Activated T-helper 1 cell treated with anti-CD3 and anti-CD28 coated beads, Interleukin-12 subunit alpha, Interleukin-12 subunit beta, Interleukin-2, Interleukin-4 antibody, amounts not matched to agents 30 ng/mL and 10 ng/mL and 1 ng/mL, durations not matched to agents 14 hours and 24 hours and 36 hours (primary cell): Measurements from ENCODE around the gene SERPINB6. TPM values are rescaled to one million over a fixed set of nuclear protein-coding genes. Genes with fewer than 3 reads are reported as not detected.
"Not testable (repeated sequence)": the region's sequence is repeated elsewhere in the genome, so short reads cannot be mapped to it uniquely, and the experiment has no call there.

Source experiments
- DNase-seq: peaks from one replicate; pipeline ENCODE4 v3.0.0; 2021; ENCODE audit warnings: low spot score
- H3K27ac Mint-ChIP-seq: one replicate; pipeline ENCODE4 v1.8.0; 2021; ENCODE audit warnings: mild to moderate bottlenecking, mixed read lengths
- H3K27me3 Mint-ChIP-seq: one replicate; pipeline ENCODE4 v1.8.0; 2022; ENCODE audit warnings: mild to moderate bottlenecking, moderate library complexity, mixed read lengths; ENCODE audit not compliant: insufficient read depth
- H3K36me3 Mint-ChIP-seq: one replicate; pipeline ENCODE4 v1.8.0; 2021; ENCODE audit warnings: low read depth, mixed read lengths
- H3K4me1 Mint-ChIP-seq: one replicate; pipeline ENCODE4 v1.8.0; 2021; ENCODE audit warnings: low read depth, mixed read lengths
- H3K4me3 Mint-ChIP-seq: one replicate; pipeline ENCODE4 v1.8.0; 2021; ENCODE audit warnings: mild to moderate bottlenecking, moderate library complexity, mixed read lengths
- H3K9me3 Mint-ChIP-seq: one replicate; pipeline ENCODE4 v1.8.0; 2021; ENCODE audit warnings: mixed read lengths
- intact Hi-C: fragments of 100-400 bp; cut with micrococcal nuclease; formaldehyde crosslinking; loops from one replicate; pipeline ENCODE4 v1.15.1; 2024
- total RNA-seq: library from RNA; stranded (reverse); gene quantifications from 2 replicates; pipeline ENCODE4 v1.2.3, GENCODE V29; 2022

Gene SERPINB6
- total RNA-seq, 1 donor from 2014 or later = 34.9 TPM

- DNase-seq = no peak
- intact Hi-C loops = no loop called here
- Mint-ChIP-seq H3K27ac (no peak overlapping the region), H3K4me1 (peaks cover 16% of the 10 kb centered on the region), H3K27me3 (peaks cover 5% of the 10 kb centered on the region), H3K9me3 (peaks cover 7% of the 10 kb centered on the region), H3K36me3 (peaks cover 4% of the 10 kb centered on the region), H3K4me3 (no peak overlapping the region)
Observed at GRCh38 chr6:2917065-2917464, 54.3 kb downstream of the SERPINB6 start.

- Mint-ChIP-seq H3K9me3 (peaks cover 7% of the 10 kb centered on the region), H3K36me3 (peaks cover 4% of the 10 kb centered on the region), H3K4me1 (peaks cover 22% of the 10 kb centered on the region), H3K27me3 (peaks cover 1% of the 10 kb centered on the region), H3K27ac (no peak overlapping the region), H3K4me3 (no peak overlapping the region)
- DNase-seq = no peak
- intact Hi-C loops = no loop called here
Observed at GRCh38 chr6:2916158-2916925, 55.0 kb downstream of the SERPINB6 start.

GRCh38 chr6:2915150-2915549, 56.2 kb downstream of the SERPINB6 start:
- H3K4me3 Mint-ChIP-seq = no peak overlapping the region
- H3K4me1 Mint-ChIP-seq = peaks cover 32% of the 10 kb centered on the region
- H3K27me3 Mint-ChIP-seq = peaks cover 1% of the 10 kb centered on the region
- intact Hi-C loops = no loop called here
- H3K9me3 Mint-ChIP-seq = peaks cover 7% of the 10 kb centered on the region
- H3K27ac Mint-ChIP-seq = no peak overlapping the region
- no peak for DNase-seq
- peaks cover 4% of the 10 kb centered on the region for H3K36me3 Mint-ChIP-seq

GRCh38 chr6:2914318-2914660, 57.1 kb downstream of the SERPINB6 start:
- Mint-ChIP-seq H3K9me3 (peaks cover 2% of the 10 kb centered on the region), H3K27me3 (peaks cover 1% of the 10 kb centered on the region), H3K4me1 (peaks cover 34% of the 10 kb centered on the region), H3K4me3 (no peak overlapping the region), H3K36me3 (peaks cover 2% of the 10 kb centered on the region), H3K27ac (no peak overlapping the region)
- no peak for DNase-seq
- intact Hi-C loops = no loop called here

- H3K27me3 Mint-ChIP-seq = peaks cover 1% of the 10 kb centered on the region
- intact Hi-C loops = no loop called here
- no peaks in the 10 kb centered on the region for H3K36me3 Mint-ChIP-seq
- H3K4me3 Mint-ChIP-seq = no peak overlapping the region
- H3K27ac Mint-ChIP-seq = no peak overlapping the region
- DNase-seq = no peak
- H3K4me1 Mint-ChIP-seq = peaks cover 34% of the 10 kb centered on the region
- no peaks in the 10 kb centered on the region for H3K9me3 Mint-ChIP-seq
Observed at GRCh38 chr6:2913621-2914317, 57.6 kb downstream of the SERPINB6 start.

GRCh38 chr6:2911171-2911570, 60.2 kb downstream of the SERPINB6 start:
- no peaks in the 10 kb centered on the region for H3K9me3 Mint-ChIP-seq
- no peak overlapping the region for H3K27ac Mint-ChIP-seq
- DNase-seq = no peak
- no peak overlapping the region for H3K4me3 Mint-ChIP-seq
- intact Hi-C loops = loop anchor here (1.0 kb wide), 3 partner anchors 65 to 120 kb away; no protein-coding TSS in a partner anchor
- peaks cover 42% of the 10 kb centered on the region for H3K4me1 Mint-ChIP-seq
- no peaks in the 10 kb centered on the region for H3K36me3 Mint-ChIP-seq
- H3K27me3 Mint-ChIP-seq = peaks cover 1% of the 10 kb centered on the region

- H3K27me3 Mint-ChIP-seq = peaks cover 1% of the 10 kb centered on the region
- DNase-seq = no peak
- no peaks in the 10 kb centered on the region for H3K9me3 Mint-ChIP-seq
- no peak overlapping the region for H3K27ac Mint-ChIP-seq
- peaks cover 42% of the 10 kb centered on the region for H3K4me1 Mint-ChIP-seq
- intact Hi-C loops = no loop called here
- no peaks in the 10 kb centered on the region for H3K36me3 Mint-ChIP-seq
- no peak overlapping the region for H3K4me3 Mint-ChIP-seq
Observed at GRCh38 chr6:2909718-2910117, 61.6 kb downstream of the SERPINB6 start.

- intact Hi-C loops, H3K4me3 Mint-ChIP-seq, H3K27ac Mint-ChIP-seq, H3K36me3 Mint-ChIP-seq, H3K9me3 Mint-ChIP-seq, DNase-seq, H3K27me3 Mint-ChIP-seq: not testable (repeated sequence)
- peaks cover 47% of the 10 kb centered on the region for H3K4me1 Mint-ChIP-seq
Observed at GRCh38 chr6:2909051-2909606, 62.2 kb downstream of the SERPINB6 start.

GRCh38 chr6:2908516-2908915, 62.9 kb downstream of the SERPINB6 start:
- intact Hi-C loops, H3K9me3 Mint-ChIP-seq, H3K27ac Mint-ChIP-seq, H3K4me3 Mint-ChIP-seq, H3K36me3 Mint-ChIP-seq, DNase-seq, H3K27me3 Mint-ChIP-seq: not testable (repeated sequence)
- H3K4me1 Mint-ChIP-seq = peaks cover 47% of the 10 kb centered on the region

GRCh38 chr6:2903411-2904185, 67.8 kb downstream of the SERPINB6 start:
- peaks cover 38% of the 10 kb centered on the region for H3K36me3 Mint-ChIP-seq
- intact Hi-C loops = loop anchor here (1.0 to 5.0 kb wide), 3 partner anchors 49 to 136 kb away; partner anchors contain the start of gene WRNIP1
- H3K27ac Mint-ChIP-seq = peak overlapping the region; percentile 30
- peak overlapping the region; percentile 94 for H3K4me3 Mint-ChIP-seq
- not testable (repeated sequence) for H3K9me3 Mint-ChIP-seq, H3K27me3 Mint-ChIP-seq, DNase-seq
- peaks cover 55% of the 10 kb centered on the region for H3K4me1 Mint-ChIP-seq

GRCh38 chr6:2901645-2902502, 69.5 kb downstream of the SERPINB6 start:
- H3K36me3 Mint-ChIP-seq = peaks cover 55% of the 10 kb centered on the region

More at GRCh38 chr6:2901645-2902502, 69.5 kb downstream of the SERPINB6 start:
- Mint-ChIP-seq H3K4me3 (peak overlapping the region; percentile 94), H3K4me1 (peaks cover 57% of the 10 kb centered on the region), H3K27ac (peak overlapping the region; percentile 93)
- not testable (repeated sequence) for DNase-seq, H3K9me3 Mint-ChIP-seq, H3K27me3 Mint-ChIP-seq
- intact Hi-C loops = loop anchor here (1.0 to 5.0 kb wide), 3 partner anchors 56 to 135 kb away; partner anchors contain the start of gene WRNIP1
